Neural crest cell (in vitro differentiated cells): ENCODE data around the gene GPR63. TPM values are rescaled to one million over a fixed set of nuclear protein-coding genes. Genes with fewer than 3 reads are reported as not detected.

Source experiments
- DNase-seq: peaks from one replicate; pipeline ENCODE4 v3.0.0; 2021; ENCODE audit warnings: low read depth, mixed read lengths, low spot score
- H3K27ac Mint-ChIP-seq: one replicate; pipeline ENCODE4 v1.8.0; 2021; ENCODE audit warnings: mild to moderate bottlenecking, mixed read lengths; ENCODE audit not compliant: unreplicated experiment
- H3K27me3 Mint-ChIP-seq: 2 replicates; pipeline ENCODE4 v1.8.0; 2021; ENCODE audit warnings: low read depth, mild to moderate bottlenecking, mixed read lengths
- H3K36me3 Mint-ChIP-seq: 2 replicates; pipeline ENCODE4 v1.8.0; 2021; ENCODE audit warnings: low read depth, mild to moderate bottlenecking, mixed read lengths
- H3K4me1 Mint-ChIP-seq: 2 replicates; pipeline ENCODE4 v1.8.0; 2021; ENCODE audit warnings: mixed read lengths
- H3K4me3 Mint-ChIP-seq: one replicate; pipeline ENCODE4 v1.8.0; 2021; ENCODE audit warnings: mild to moderate bottlenecking, mixed read lengths
- H3K9me3 Mint-ChIP-seq: 2 replicates; pipeline ENCODE4 v1.8.0; 2021; ENCODE audit warnings: mixed read lengths
- total RNA-seq: library from RNA; stranded (reverse); gene quantifications from 2 replicates; pipeline ENCODE4 v1.2.1, GENCODE V29; 2021
- TF ChIP-seq, protein P1 (sequence below): fragments of 200-600 bp; sonication (generic); conservative IDR thresholded peaks from 2 replicates; pipeline ENCODE4 v1.5.0; 2021; ENCODE audit warnings: antibody characterized with exemption, mild to moderate bottlenecking

Gene GPR63
- total RNA-seq, 1 donor from 2014 or later: 6.0 TPM

DNA sequence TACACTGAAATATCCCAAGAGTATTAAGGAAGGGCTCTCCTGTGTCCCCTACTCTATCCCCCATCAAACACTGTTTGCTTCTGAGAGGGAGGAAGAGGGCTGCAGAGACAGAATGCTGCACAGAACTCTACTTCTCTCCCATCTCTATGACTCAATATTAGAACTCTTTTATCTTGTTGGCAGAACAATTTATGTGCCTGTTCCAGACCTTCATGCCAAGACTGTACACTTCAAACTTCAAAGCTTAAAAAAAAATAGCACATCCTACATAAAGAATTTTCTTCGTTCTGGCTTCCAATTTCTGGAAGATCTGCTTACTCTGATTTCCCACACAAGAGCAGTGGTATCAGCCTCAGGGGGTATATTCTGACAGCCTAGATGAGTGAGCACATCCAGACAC, 19.6 kb upstream of the GPR63 start:
- H3K27ac Mint-ChIP-seq: peak overlapping the region; percentile 81

GRCh38 chr6:96853083-96853482, 15.8 kb upstream of the GPR63 start:
- no peak for DNase-seq
- no peak overlapping the region for H3K27ac Mint-ChIP-seq
- peaks cover 12% of the 10 kb centered on the region for H3K9me3 Mint-ChIP-seq
- no peaks in the 10 kb centered on the region for H3K27me3 Mint-ChIP-seq
- TF ChIP-seq, protein P1, sequence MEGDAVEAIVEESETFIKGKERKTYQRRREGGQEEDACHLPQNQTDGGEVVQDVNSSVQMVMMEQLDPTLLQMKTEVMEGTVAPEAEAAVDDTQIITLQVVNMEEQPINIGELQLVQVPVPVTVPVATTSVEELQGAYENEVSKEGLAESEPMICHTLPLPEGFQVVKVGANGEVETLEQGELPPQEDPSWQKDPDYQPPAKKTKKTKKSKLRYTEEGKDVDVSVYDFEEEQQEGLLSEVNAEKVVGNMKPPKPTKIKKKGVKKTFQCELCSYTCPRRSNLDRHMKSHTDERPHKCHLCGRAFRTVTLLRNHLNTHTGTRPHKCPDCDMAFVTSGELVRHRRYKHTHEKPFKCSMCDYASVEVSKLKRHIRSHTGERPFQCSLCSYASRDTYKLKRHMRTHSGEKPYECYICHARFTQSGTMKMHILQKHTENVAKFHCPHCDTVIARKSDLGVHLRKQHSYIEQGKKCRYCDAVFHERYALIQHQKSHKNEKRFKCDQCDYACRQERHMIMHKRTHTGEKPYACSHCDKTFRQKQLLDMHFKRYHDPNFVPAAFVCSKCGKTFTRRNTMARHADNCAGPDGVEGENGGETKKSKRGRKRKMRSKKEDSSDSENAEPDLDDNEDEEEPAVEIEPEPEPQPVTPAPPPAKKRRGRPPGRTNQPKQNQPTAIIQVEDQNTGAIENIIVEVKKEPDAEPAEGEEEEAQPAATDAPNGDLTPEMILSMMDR: no peak
- H3K4me3 Mint-ChIP-seq: no peak overlapping the region
- H3K4me1 Mint-ChIP-seq: no peaks in the 10 kb centered on the region
- no peaks in the 10 kb centered on the region for H3K36me3 Mint-ChIP-seq

More for the DNA sequence above, 19.6 kb upstream of the GPR63 start:
- H3K27me3 Mint-ChIP-seq: no peaks in the 10 kb centered on the region
- DNase-seq: no peak
- peaks cover 2% of the 10 kb centered on the region for H3K36me3 Mint-ChIP-seq
- H3K9me3 Mint-ChIP-seq: peaks cover 4% of the 10 kb centered on the region
- H3K4me3 Mint-ChIP-seq: no peak overlapping the region
- TF ChIP-seq, protein P1: no peak
- no peaks in the 10 kb centered on the region for H3K4me1 Mint-ChIP-seq

DNA sequence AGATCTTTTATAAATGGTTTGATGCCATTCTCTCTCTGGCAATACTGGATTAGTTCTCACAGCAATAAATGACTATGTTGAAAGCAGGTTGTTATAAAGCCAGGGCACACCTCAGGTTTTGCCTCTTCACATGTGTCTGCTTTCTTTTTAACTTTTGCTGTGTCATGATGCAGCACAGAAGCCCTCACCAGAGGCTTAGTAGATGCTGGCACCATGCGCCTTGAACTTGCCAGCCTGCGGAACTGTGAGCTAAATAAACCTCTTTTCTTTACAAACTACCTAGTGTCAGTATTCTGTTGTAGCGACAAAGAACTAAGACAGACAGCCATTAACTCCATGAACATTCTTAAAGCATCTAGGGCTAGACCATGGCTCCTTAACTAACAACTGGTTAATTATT, 15.3 kb upstream of the GPR63 start:
- TF ChIP-seq, protein P1: no peak
- H3K27me3 Mint-ChIP-seq: peaks cover under 1% of the 10 kb centered on the region

GRCh38 chr6:96851858-96852257, 14.6 kb upstream of the GPR63 start:
- Mint-ChIP-seq H3K36me3 (no peaks in the 10 kb centered on the region), H3K9me3 (peaks cover 17% of the 10 kb centered on the region), H3K4me3 (no peak overlapping the region), H3K27me3 (peaks cover 7% of the 10 kb centered on the region), H3K4me1 (no peaks in the 10 kb centered on the region), H3K27ac (no peak overlapping the region)
- DNase-seq: no peak
- TF ChIP-seq, protein P1: no peak

More for the DNA sequence above, 15.3 kb upstream of the GPR63 start:
- no peak for DNase-seq
- H3K9me3 Mint-ChIP-seq: peaks cover 15% of the 10 kb centered on the region
- H3K36me3 Mint-ChIP-seq: no peaks in the 10 kb centered on the region
- no peak overlapping the region for H3K27ac Mint-ChIP-seq
- no peak overlapping the region for H3K4me3 Mint-ChIP-seq
- H3K4me1 Mint-ChIP-seq: no peaks in the 10 kb centered on the region

GRCh38 chr6:96849615-96850014, 12.3 kb upstream of the GPR63 start:
- TF ChIP-seq, protein P1: no peak
- Mint-ChIP-seq H3K27ac (no peak overlapping the region), H3K27me3 (peaks cover 10% of the 10 kb centered on the region), H3K4me3 (no peak overlapping the region), H3K4me1 (no peaks in the 10 kb centered on the region), H3K9me3 (peaks cover 23% of the 10 kb centered on the region), H3K36me3 (no peaks in the 10 kb centered on the region)
- DNase-seq: no peak

DNA sequence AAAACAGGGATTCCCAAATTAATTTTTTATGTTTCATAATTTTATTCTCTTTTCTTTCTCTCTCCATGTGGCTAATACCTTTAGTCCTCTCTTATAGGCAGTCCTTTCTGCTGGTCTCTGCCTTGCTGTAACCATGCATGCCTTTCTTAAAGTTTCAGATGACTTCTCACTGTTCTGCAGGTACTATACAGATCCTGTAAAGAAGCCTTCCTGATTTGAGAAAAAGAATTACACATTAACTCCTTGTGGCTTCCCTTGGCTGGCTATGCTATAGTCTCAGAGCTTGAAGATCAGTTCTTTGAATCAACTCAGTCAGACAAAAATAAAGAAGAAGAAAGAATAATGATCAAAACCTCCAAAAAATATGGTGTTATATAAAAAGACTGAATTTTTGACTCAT, 7.3 kb upstream of the GPR63 start:
- Mint-ChIP-seq H3K36me3 (no peaks in the 10 kb centered on the region), H3K4me3 (no peak overlapping the region), H3K27ac (no peak overlapping the region), H3K9me3 (peaks cover 16% of the 10 kb centered on the region), H3K4me1 (no peaks in the 10 kb centered on the region), H3K27me3 (peaks cover 11% of the 10 kb centered on the region)
- DNase-seq: no peak
- TF ChIP-seq, protein P1: no peak
